Tibial nerve (tissue), 3 donors: ENCODE results near the gene KBTBD6.

ENCODE experiments used
- CTCF ChIP-seq, 5 experiments: fragments of 200-600 bp in 3 of 5; fragments of 450-650 bp in 2 of 5; sonication (generic) in 3 of 5; IDR thresholded peaks; one replicate each; pipeline ENCODE4 v1.5.1; 2016 to 2019; ENCODE audit warnings: antibody characterized with exemption in 5 of 5, mild to moderate bottlenecking in 3 of 5, moderate library complexity in 2 of 5
- POLR2A ChIP-seq, 2 donors: fragments of 450-650 bp; IDR thresholded peaks; one replicate each; pipeline ENCODE4 v1.6.1; 2017; ENCODE audit warnings: antibody characterized with exemption in 2 of 2, mild to moderate bottlenecking in 2 of 2, moderate library complexity in 2 of 2

- TF ChIP-seq CTCF (IDR thresholded peaks at IDR 0.05) (no peak), POLR2A (IDR thresholded peaks at IDR 0.05) (no peak)
Observed at GRCh38 chr13:41117869-41118268, 14.7 kb downstream of the KBTBD6 start.
